HepG2 (cell line): ENCODE data around the gene ABCG1. TPM values are rescaled to one million over a fixed set of nuclear protein-coding genes. Genes with fewer than 3 reads are reported as not detected.

Source experiments
- polyA plus RNA-seq, 8 experiments: library from polyadenylated mRNA; depleted of rRNA in 3 of 8; stranded (reverse) in 7 of 8; unstranded in 1 of 8; fragments of >200 nt; fragmentation: Illumina TruSeq in 4 of 8; extraction: Trizol in 4 of 8; gene quantifications; 2 replicates each; pipeline versions ENCODE4 v1.2.1 to v1.2.3, GENCODE V29; 2011 to 2016; ENCODE audit warnings: low read depth in 4 of 8, missing spikeins in 1 of 8, mixed read lengths in 1 of 8; ENCODE audit not compliant: insufficient read depth in 1 of 8
- small RNA-seq, 3 experiments: library from RNA; depleted of rRNA; stranded (forward); fragments of <200 nt; gene quantifications; one replicate each; pipeline ENCODE3, GENCODE V24; 2012; ENCODE audit warnings: low read depth in 2 of 3, low replicate concordance in 1 of 3; ENCODE audit not compliant: insufficient read length in 3 of 3, insufficient read depth in 2 of 3
- total RNA-seq, 5 experiments: library from RNA; depleted of rRNA; stranded (reverse); fragments of >200 nt; fragmentation: Illumina TruSeq; extraction: Trizol; gene quantifications; 2 replicates each; pipeline ENCODE4 v1.2.3, GENCODE V29; 2016; ENCODE audit warnings: low read depth in 1 of 5

The ABCG1 gene
- total and polyA plus RNA-seq, 2 of the 13 experiments (the other 11 are each of a cell fraction or from before 2014, with no cell fraction given), result 0.04 TPM; not detected in 1

Small RNA genes lying within 50 kb of the gene (small RNA-seq; reads per million reads assigned to genes)
- gene RNA5SP492, result 0 reads per million in 3 experiments

Other genes with a start within 250 kb of the ABCG1 start
- gene ZBTB21, start 208.8 kb upstream of the ABCG1 start, total RNA-seq (2016; rRNA removed; fragmentation: Illumina TruSeq; extraction: Trizol), result 6.1 and 7.7 TPM in 2 replicates
- gene ZBTB21, start 208.8 kb upstream of the ABCG1 start, polyA plus RNA-seq (2011; rRNA removed), result 2.5 and 4.5 TPM in 2 replicates
- not detected in 2 replicates for gene UMODL1, start 147.8 kb upstream of the ABCG1 start, total RNA-seq (2016; rRNA removed; fragmentation: Illumina TruSeq; extraction: Trizol)
- not detected in 2 replicates for gene UMODL1, start 147.8 kb upstream of the ABCG1 start, polyA plus RNA-seq (2011; rRNA removed)
- 7.9 and 14.2 TPM in 2 replicates for gene TFF3, start 96.3 kb downstream of the ABCG1 start, total RNA-seq (2016; rRNA removed; fragmentation: Illumina TruSeq; extraction: Trizol)
- 26.9 and 27.0 TPM in 2 replicates for gene TFF3, start 96.3 kb downstream of the ABCG1 start, polyA plus RNA-seq (2011; rRNA removed)
- not detected in 2 replicates for gene TFF2, start 131.9 kb downstream of the ABCG1 start, total RNA-seq (2016; rRNA removed; fragmentation: Illumina TruSeq; extraction: Trizol)
- gene TFF2, start 131.9 kb downstream of the ABCG1 start, polyA plus RNA-seq (2011; rRNA removed), result 1.5 and 1.6 TPM in 2 replicates
- gene TFF1, start 147.4 kb downstream of the ABCG1 start, total RNA-seq (2016; rRNA removed; fragmentation: Illumina TruSeq; extraction: Trizol), result 0.24 TPM in 1 of 2 replicates, not detected in the other
- gene TFF1, start 147.4 kb downstream of the ABCG1 start, polyA plus RNA-seq (2011; rRNA removed), result 19.4 and 47.1 TPM in 2 replicates
- 2.8 and 3.5 TPM in 2 replicates for gene TMPRSS3, start 176.9 kb downstream of the ABCG1 start, total RNA-seq (2016; rRNA removed; fragmentation: Illumina TruSeq; extraction: Trizol)
- 16.9 and 17.8 TPM in 2 replicates for gene TMPRSS3, start 176.9 kb downstream of the ABCG1 start, polyA plus RNA-seq (2011; rRNA removed)
- gene UBASH3A, start 184.8 kb downstream of the ABCG1 start, total RNA-seq (2016; rRNA removed; fragmentation: Illumina TruSeq; extraction: Trizol), result not detected in 2 replicates
- 0.03 TPM in 1 of 2 replicates, not detected in the other for gene UBASH3A, start 184.8 kb downstream of the ABCG1 start, polyA plus RNA-seq (2011; rRNA removed)